AG09319 (cell line): ENCODE data around the gene NOC4L.

Experiments used
- DNase-seq: peaks from one replicate; pipeline ENCODE4 v3.0.0-alpha.2; 2010; ENCODE audit warnings: low read depth; ENCODE audit errors: extremely low read depth
- TF ChIP-seq, protein P1 (sequence below): IDR thresholded peaks from 2 replicates; pipeline ENCODE4 v1.5.1; 2011; ENCODE audit warnings: low read depth, mild to moderate bottlenecking, inconsistent platforms, low read length, moderate library complexity

Gene NOC4L

GRCh38 chr12:132125736-132126135 lies 18.5 kb upstream of the NOC4L start:
- no peak for DNase-seq
- TF ChIP-seq, protein P1, sequence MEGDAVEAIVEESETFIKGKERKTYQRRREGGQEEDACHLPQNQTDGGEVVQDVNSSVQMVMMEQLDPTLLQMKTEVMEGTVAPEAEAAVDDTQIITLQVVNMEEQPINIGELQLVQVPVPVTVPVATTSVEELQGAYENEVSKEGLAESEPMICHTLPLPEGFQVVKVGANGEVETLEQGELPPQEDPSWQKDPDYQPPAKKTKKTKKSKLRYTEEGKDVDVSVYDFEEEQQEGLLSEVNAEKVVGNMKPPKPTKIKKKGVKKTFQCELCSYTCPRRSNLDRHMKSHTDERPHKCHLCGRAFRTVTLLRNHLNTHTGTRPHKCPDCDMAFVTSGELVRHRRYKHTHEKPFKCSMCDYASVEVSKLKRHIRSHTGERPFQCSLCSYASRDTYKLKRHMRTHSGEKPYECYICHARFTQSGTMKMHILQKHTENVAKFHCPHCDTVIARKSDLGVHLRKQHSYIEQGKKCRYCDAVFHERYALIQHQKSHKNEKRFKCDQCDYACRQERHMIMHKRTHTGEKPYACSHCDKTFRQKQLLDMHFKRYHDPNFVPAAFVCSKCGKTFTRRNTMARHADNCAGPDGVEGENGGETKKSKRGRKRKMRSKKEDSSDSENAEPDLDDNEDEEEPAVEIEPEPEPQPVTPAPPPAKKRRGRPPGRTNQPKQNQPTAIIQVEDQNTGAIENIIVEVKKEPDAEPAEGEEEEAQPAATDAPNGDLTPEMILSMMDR = no peak

DNA sequence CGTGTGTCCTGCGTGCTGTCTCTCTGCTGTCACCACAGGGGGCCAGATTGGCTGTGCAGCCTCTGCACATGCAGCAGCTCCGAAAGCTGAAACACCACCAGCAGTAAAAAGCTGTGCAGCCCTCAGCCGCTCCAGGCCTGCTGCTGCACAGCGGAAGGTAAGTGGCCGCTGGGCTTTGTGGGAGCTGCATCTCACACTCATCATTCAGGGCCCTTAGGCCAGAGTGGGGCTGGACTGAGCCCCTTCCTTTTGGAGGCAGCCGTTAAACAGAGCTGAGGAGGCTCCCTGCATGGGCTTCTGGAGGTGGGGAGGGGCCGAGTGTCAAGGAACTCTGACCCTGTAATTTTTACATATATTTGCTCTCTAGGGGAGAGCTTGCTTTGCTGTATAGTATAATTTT lies 17.2 kb upstream of the NOC4L start:
- no peak for DNase-seq
- TF ChIP-seq, protein P1 = no peak

DNA sequence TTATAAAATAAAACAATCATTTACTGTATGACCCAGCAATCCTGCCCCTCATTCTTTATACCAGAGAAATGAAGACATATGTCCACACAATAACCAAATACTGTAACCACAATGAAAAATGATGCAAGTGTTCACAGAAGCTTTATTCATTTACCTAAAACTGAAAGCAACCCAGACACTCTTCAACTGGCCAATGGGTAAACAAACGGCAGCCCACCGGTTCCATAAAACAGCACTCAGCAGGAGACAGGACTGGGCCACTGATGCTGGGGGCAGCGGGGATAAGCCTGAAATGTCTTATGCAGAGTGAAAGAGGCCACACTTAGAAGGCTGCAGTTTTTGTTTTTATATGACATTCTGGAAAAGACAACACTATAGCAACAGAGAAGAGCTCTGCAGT lies 15.2 kb upstream of the NOC4L start:
- DNase-seq = no peak
- TF ChIP-seq, protein P1 = no peak

DNA sequence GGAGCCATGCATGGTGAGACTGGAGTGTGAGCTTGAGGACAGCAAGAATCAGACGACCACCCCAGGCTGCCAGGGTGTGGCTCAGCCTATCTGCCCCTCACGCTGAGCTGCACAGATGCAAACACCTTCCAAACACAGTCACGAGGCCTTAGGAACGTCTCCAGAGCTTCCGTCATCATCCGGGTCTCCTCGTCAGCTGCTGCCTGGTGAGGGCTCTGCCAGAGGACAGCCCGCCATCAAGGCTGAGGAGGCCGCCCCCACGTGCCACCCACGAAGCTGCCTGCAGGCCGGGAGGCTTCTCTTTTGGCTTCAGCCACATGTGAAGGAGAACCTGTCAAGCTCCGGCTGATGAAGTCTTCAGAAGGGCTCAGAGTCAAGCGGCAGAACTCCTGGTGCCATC lies 13.6 kb upstream of the NOC4L start:
- DNase-seq = no peak
- TF ChIP-seq, protein P1 = no peak

GRCh38 chr12:132131229-132131628 lies 13.0 kb upstream of the NOC4L start:
- TF ChIP-seq, protein P1 = no peak
- no peak for DNase-seq

- no peak for DNase-seq
- TF ChIP-seq, protein P1 = no peak
These were observed 12.3 kb upstream of the NOC4L start for GRCh38 chr12:132131952-132132351.

GRCh38 chr12:132132609-132133430 lies 11.4 kb upstream of the NOC4L start:
- no peak for DNase-seq
- TF ChIP-seq, protein P1 = no peak
